IPS DF 19.7 (cell line): ENCODE results near the gene NEMF.
"Not testable (repeated sequence)": the region's sequence is repeated elsewhere in the genome, so short reads cannot be mapped to it uniquely, and the experiment has no call there.

Experiments used
- DNase-seq: peaks from one replicate; pipeline ENCODE4 v3.0.0-alpha.2; 2013; ENCODE audit warnings: low read depth, low spot score

NEMF gene, protein sequence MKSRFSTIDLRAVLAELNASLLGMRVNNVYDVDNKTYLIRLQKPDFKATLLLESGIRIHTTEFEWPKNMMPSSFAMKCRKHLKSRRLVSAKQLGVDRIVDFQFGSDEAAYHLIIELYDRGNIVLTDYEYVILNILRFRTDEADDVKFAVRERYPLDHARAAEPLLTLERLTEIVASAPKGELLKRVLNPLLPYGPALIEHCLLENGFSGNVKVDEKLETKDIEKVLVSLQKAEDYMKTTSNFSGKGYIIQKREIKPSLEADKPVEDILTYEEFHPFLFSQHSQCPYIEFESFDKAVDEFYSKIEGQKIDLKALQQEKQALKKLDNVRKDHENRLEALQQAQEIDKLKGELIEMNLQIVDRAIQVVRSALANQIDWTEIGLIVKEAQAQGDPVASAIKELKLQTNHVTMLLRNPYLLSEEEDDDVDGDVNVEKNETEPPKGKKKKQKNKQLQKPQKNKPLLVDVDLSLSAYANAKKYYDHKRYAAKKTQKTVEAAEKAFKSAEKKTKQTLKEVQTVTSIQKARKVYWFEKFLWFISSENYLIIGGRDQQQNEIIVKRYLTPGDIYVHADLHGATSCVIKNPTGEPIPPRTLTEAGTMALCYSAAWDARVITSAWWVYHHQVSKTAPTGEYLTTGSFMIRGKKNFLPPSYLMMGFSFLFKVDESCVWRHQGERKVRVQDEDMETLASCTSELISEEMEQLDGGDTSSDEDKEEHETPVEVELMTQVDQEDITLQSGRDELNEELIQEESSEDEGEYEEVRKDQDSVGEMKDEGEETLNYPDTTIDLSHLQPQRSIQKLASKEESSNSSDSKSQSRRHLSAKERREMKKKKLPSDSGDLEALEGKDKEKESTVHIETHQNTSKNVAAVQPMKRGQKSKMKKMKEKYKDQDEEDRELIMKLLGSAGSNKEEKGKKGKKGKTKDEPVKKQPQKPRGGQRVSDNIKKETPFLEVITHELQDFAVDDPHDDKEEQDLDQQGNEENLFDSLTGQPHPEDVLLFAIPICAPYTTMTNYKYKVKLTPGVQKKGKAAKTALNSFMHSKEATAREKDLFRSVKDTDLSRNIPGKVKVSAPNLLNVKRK

DNA sequence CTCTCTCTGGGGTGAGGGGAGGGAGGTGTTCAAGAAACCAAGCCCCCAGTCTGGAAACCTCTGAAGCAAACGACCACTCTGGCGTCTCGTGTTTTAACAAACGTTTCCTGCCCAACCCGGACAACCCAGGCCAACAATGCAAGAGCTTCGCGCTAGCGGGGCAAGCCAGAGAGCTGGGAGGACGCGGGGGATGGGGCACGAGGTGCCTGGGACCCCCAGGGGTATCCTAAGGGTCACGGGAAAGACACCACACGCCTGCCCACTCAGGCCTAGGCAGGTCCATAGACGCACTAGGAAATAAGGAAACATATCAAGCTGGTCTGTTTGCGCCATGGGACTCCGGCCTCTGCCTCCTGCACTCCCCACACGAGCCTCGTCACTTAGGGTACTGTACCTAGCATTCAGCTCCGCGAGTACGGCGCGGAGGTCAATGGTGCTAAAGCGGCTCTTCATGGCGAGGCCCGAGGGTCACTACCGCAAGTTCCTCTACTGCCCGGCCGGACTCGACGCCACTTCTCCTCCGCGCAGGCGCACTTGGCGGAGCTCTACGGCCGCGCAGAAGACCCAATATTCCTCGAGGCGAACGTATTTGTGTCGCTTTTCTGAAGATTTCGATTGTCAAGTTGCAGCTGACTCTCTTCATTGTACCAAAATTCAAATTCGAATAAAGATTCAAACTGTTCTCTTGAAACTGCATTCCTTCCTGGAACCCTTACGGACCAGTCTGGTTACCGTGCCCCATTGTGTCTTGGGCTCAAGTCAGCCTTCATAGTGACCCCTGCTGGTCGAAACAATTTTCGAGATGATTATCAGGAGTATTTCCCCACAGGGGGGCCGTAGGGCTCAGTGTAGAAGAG lies at the start of gene NEMF:
NEMF (minus strand) TSS at position 488 of the 857 bp plus-strand sequence; CDS start at position 453, 35 bp downstream.
- peak; percentile 78 for DNase-seq

DNA sequence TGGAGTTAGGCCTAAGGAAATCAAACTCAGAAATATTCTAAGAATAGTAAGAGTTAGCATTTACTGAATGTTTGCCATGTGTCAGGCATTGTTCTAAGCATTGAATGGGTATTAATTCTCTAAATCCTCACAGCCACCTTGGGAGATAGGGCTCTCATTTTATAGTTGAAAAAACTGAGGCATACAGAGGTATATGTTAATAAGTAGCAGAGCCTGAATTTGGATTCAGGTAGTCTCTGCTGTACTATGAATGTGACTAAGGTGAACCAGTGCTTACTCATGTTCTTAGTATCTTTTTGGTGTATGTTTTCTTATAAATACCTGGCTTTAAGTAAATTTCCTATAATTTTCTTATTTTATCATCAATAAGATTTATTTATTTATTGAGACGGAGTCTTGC lies 48.4 kb upstream of the NEMF start:
- no peak for DNase-seq

DNA sequence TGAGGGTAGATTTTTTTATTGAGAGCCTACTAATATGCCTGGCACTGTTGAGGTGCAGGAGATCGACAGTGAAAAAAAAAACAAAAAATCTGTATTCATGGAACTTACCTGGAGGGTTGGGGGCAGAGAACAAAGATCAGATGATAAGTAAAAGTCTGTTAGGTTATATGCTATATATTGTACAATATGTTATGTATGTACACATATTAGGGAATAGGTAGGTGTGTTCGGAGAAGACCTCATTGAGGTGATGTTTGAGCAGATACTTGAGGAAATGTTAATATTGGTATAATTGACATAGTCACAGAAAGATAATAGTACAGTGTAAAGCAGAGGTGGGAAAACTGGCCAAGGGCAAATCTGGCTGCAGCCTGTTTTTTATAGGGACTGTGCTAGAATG lies 45.9 kb upstream of the NEMF start:
- no peak for DNase-seq

DNA sequence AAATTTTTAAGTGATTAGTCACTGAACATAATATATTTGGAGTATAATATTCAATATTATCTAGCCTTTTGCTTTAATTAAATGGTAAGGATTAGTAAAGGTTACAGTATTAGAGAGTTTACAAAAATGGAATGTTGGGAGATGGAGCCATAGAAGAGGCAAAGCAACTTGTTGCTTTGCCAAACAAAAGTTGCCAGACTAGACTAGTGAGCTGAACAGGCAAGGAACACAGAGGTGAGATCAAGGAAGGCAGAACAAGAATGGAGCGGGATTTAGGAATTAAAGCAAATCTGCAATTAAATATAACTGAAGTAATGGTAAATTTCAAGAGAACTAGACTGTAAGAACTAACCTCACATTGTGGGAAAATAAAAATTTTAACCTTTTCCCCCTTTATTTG lies 45.4 kb upstream of the NEMF start:
- no peak for DNase-seq

DNA sequence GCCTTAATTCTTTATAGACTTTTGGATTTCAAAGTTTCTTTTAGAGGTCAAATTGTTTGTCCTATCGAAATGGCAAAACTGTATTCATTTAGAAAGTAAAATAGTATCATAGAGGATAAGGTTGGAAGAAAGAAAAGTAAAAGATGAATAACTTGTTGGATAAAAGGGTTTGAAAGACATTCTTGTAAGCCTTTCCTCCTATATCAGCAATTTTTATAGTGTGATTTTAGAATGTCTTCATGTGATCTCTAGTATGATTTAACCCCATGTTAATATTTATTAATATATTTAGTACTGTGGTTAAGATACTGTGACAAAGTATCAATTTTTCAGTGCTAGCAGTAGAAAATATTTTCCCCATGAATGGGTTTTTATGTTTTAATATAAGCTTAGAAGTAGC lies 44.8 kb upstream of the NEMF start:
- no peak for DNase-seq

DNA sequence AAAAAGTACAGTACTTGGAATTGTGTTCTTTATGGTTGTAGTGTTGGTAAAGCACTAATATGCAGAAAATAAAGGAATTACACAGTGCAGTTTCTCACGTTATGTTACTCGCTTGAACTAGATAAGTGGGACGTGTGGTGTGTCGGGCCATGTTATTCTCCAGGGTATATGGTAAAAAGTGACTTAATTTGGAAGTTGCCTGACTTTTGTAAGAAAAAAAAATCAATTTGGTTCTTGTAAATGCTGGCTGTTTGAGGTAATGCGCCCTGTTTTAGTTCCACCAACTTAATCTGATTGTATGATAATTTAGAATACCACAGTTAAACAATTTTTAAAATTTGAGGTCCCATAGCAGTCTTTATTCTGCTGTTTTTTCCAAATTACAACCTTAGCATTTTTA lies 44.4 kb upstream of the NEMF start:
- no peak for DNase-seq

DNA sequence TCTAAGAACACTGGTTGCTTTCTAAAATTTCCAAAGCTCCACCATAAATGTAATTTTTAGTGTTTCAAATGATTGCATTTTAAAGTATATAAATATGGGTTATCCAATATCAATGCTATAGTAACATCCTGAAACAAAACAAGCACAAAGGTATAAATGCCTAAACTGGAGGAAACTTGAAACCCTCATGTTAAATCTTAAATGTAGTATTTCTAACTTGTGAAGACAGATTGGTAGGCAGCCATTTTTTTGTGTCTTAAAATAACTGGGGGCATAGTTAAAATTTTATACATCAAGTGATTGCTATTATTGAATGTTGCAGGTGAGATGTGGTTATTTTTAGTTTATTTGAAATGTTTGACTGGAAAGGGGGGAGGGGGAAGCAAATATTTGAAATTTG lies 43.7 kb upstream of the NEMF start:
- DNase-seq = not testable (repeated sequence)

DNA sequence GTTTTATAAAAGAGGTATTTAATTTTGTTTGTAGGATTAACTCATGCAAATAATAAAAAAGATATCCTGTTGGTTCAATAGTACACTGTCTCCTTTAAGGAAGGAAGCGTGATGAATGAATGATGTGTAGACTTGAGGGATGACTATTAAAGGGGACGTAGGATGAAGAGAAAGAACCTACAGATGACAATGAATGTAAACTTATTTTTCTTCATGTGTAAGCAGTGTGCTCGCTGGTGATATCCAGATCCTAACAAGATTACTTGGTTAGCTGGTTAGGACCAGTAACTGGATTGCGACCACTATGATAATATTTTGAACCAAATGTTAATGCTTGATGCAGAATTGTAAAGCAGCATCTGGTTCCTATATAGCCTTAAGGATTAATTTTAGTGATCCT lies 42.9 kb upstream of the NEMF start:
- no peak for DNase-seq

DNA sequence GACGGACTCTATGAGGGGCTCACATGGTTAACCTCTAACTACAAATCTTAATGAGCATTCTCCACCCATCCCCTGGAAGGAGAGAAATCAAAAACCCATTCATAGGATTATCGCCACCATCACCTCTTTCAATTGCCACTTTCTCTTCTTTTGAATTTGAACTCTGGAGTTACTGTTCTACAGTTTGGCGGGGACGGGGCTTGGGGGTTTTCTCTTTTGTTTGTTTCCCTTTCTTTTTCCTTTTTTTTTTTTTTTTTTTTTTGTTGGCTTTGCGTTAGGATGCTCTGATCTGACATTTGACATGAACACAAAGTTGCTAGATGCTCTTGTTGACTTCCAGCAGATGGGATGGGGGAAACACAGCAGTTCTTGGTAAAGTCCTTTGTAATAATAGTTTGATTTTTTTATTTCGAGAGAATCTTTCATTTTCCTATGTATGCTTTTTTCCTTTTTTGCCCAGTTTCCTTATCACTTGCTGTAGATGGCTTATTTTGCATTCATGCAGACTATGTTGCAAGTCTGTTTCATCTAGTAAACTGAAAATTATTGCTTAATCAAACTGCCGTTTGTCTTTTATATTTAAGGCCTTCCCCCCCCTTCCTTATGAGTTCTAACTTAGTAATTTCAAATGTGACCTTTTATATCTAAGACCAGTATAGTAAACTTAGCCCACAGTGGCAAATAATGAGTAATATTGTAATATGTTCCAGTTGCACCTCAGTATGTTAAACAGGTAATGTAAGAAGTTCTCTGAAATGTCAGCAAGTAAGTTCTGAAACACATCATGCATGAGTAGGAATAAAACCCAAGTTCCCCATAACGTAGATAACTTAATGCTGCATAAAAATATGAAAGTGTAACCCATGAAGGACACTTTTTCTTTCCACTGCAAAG lies 41.9 kb upstream of the NEMF start:
- not testable (repeated sequence) for DNase-seq

DNA sequence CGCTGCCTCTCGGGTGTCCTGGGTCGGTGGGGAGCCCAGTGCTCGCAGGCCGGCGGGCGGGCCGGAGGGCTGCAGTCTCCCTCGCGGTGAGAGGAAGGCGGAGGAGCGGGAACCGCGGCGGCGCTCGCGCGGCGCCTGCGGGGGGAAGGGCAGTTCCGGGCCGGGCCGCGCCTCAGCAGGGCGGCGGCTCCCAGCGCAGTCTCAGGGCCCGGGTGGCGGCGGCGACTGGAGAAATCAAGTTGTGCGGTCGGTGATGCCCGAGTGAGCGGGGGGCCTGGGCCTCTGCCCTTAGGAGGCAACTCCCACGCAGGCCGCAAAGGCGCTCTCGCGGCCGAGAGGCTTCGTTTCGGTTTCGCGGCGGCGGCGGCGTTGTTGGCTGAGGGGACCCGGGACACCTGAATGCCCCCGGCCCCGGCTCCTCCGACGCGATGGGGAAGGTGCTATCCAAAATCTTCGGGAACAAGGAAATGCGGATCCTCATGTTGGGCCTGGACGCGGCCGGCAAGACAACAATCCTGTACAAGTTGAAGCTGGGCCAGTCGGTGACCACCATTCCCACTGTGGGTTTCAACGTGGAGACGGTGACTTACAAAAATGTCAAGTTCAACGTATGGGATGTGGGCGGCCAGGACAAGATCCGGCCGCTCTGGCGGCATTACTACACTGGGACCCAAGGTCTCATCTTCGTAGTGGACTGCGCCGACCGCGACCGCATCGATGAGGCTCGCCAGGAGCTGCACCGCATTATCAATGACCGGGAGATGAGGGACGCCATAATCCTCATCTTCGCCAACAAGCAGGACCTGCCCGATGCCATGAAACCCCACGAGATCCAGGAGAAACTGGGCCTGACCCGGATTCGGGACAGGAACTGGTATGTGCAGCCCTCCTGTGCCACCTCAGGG lies 41.0 kb upstream of the NEMF start:
- DNase-seq = no peak

DNA sequence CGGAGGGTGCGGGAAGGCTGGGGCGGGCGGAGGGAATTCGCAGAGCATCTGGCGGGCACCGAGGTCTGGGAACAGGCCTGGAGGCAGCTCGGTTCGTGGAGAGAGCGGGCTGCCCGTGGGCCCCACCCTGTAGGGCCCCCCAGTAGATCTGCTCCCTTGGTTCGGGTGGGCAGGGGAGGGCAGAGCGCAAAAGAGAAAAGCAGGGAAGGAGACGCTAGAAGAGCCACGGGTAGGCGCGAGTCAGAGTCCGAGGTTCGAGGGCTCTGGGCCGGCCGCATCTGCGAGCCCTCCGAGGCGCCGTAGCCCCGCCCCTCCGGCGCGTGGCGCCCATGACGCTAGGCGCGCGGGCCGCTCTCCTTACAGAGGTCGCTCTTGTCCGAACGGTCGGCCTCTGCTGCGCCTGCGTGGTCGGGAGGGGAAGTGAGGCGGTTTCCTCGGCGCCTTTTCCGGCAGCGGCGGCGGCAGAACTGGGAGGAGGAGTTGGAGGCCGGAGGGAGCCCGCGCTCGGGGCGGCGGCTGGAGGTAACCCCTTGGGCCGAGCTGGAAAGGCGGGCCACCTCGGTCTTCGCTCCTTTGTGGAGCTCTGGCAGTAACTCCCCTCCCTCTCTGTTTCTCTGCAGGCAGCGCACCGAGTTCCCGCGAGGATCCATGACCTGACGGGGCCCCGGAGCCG lies 40.2 kb upstream of the NEMF start, which contains the start of gene ARF6:
ARF6 (plus strand) TSS at position 447 of the 673 bp plus-strand sequence. CDS start 655 bp downstream, outside the sequence.
- DNase-seq = peak; percentile 84

DNA sequence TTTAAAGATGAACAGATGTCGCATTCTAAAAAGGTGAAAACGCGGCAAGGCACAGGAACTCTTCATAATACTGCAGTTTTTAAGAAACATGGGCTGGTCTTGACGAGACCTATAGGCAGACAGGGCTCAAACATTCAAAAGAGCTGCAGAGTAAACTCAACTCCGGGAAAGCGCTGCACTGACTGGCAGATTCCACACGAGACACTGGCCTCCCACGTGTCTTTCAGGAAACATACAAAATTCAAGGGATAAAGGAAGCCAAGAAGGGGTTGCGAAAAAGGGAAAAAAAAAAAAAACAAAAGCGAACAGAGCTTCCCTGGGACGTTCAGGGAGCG lies 39.7 kb upstream of the NEMF start:
- no peak for DNase-seq

DNA sequence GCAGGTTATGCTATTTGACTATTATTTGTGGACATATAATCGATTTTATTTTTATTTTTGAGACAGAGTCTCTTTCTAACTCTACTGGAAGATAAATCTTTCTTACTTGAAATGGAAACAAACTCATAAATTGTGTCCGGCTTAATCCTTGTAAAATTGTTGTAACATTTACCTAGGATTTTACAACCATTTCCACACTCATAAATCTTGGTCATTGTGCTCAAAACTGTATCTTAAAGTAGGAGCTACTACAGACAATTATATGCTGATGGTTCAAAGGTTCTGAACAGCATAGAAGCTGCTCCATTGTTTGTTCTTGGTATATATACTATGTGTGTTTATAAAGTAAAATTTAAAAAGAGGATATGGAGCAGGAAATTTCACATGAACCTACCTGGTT lies 35.7 kb upstream of the NEMF start:
- no peak for DNase-seq

DNA sequence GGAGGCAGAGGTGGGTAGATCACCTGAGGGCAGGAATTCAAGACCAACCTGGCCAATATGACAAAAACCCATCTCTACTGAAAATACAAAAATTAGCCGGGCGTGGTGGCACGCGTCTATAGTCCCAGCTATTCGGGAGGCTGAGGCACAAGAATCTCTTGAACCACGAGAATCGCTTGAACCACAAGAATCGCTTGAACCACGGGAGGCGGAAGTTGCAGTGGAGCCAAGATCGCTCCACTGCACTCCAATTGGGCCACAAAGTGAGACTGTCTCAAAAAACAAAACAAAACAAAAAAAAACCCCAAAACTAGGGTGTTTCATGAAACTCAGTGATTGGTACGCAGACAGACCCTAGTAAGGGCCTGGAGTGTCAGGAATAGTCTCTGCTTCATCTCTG lies 33.9 kb upstream of the NEMF start:
- no peak for DNase-seq

DNA sequence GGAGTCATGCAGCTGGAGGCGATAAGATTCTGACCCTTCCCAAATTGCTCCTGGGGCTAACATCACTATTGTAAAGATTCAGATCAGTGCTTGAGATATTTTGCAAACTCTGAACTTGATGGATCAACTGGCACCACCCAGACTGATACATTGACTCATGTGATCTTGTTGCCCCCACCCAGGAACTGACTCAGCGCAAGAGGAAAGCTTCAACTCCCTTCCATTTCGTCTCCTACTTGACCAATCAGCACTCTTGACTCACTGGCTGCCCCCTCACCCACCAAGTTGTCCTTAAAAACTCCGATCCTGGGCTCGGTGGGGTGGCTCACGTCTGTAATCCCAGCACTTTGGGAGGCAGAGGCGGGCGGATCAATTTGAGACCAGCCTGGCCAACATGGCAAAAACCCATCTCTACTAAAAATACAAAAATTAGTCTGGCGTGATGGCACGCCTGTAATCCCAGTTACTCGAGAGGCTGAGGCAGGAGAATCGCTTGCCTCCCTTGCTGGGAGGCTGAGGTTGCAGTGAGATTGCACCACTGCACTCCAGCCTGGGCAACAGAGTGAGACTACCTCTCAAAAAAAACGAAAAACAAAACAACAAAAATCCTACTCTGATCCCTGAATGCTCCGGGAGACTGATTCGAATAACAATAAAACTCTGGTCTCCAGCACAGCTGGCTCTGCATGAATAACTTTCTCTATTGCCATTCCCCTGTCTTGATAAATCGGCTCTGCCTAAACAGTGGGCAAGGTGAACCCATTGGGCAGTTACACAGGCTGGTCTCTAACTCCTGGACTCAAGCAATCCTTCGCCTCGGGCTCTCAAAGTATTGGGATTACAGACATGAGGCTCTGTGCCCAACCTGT lies 30.5 kb upstream of the NEMF start:
- DNase-seq = no peak

DNA sequence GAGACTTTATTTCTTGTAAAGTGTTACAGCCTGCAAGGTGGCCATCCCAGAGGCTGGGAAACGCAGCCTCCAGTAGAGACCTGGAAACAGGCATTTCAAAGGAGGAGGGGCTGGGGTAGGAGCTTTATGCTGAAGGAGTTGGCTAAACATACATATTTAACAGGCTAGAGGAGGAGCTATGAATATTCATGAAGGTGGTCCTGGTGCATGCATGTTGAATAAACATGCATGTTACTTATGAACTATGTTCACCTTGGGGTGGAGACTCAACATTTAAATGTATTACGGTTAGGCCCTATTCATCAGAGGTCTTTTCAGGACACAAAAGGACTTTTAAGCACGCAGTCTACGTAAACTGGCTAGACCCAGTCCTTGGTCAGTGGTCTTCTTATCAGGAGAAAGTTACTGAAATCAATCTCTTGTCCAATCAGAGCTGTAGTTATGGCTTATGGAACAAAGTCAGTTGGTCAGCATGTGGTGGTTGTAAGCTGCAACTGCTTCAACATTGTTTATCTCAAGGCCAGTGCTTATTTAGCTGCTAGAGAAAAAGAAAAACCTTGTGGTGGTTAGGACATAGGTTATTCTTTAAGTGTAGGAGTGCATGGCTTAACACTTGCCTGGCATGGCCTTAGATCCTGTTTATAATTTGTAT lies 28.9 kb upstream of the NEMF start:
- DNase-seq = no peak
